Spinal cord (tissue), 10 donors: ENCODE data around the gene CHL1. TPM values are rescaled to one million over a fixed set of nuclear protein-coding genes. Genes with fewer than 3 reads are reported as not detected.

Source experiments
- DNase-seq, 6 donors: peaks; one replicate each; pipeline versions ENCODE4 v3.0.0 to v3.0.0-alpha.2; 2013 to 2015; ENCODE audit warnings: low spot score in 6 of 6, low read depth in 4 of 6
- H3K27ac ChIP-seq: one replicate; pipeline ENCODE4 v1.5.1; 2013; ENCODE audit warnings: low read depth, low read length, control low read depth
- H3K27me3 ChIP-seq: one replicate; pipeline ENCODE4 v1.6.1; 2013; ENCODE audit warnings: low read length; ENCODE audit not compliant: control insufficient read depth, insufficient read depth
- H3K36me3 ChIP-seq: one replicate; pipeline ENCODE4 v1.6.1; 2013; ENCODE audit warnings: low read length; ENCODE audit not compliant: control insufficient read depth, insufficient read depth
- H3K4me1 ChIP-seq: one replicate; pipeline ENCODE4 v1.6.1; 2013; ENCODE audit warnings: low read length; ENCODE audit not compliant: control insufficient read depth, insufficient read depth
- H3K4me3 ChIP-seq: one replicate; pipeline ENCODE4 v1.5.1; 2013; ENCODE audit warnings: low read depth, low read length, control low read depth
- H3K9me3 ChIP-seq: one replicate; pipeline ENCODE4 v1.6.1; 2013; ENCODE audit warnings: low read length; ENCODE audit not compliant: control insufficient read depth, insufficient read depth
- WGBS: methylation state at CpG from one replicate; pipeline ENCODE4 v1.1.5; 2013; ENCODE audit warnings: missing lambda C conversion rate; ENCODE audit not compliant: insufficient coverage; 5-methylcytosine and 5-hydroxymethylcytosine counted together
- polyA plus RNA-seq, 2 donors: library from polyadenylated mRNA; unstranded; fragments of 120-200 nt; gene quantifications; one replicate each; pipeline ENCODE4 v1.2.1, GENCODE V29; 2013; ENCODE audit not compliant: insufficient read length in 2 of 2
- total RNA-seq, 2 donors: library from RNA; depleted of rRNA in 1 of 2; stranded (reverse); fragments of 120-200 nt in 1 of 2; fragments of >200 nt in 1 of 2; gene quantifications; one replicate each; pipeline versions ENCODE4 v1.2.3 to v1.2.4, GENCODE V29; 2013 to 2014
- donor health status: healthy.

The CHL1 gene
- total and polyA plus RNA-seq, 4 donors = 110 to 372 (median 165) TPM

GRCh38 chr3:210669-211068, 14.1 kb downstream of the CHL1 start:
- Histone ChIP-seq H3K9me3 (no peaks in the 10 kb centered on the region), H3K27ac (peak overlapping the region; percentile 54), H3K27me3 (no peaks in the 10 kb centered on the region), H3K4me1 (peaks cover 5% of the 10 kb centered on the region), H3K36me3 (no peaks in the 10 kb centered on the region), H3K4me3 (no peak overlapping the region)
- peak in 2 of 6 donors; percentile 76 to 78 for DNase-seq
- WGBS = 51% methylated on average over 2 of the region's 4 CpGs

- peak in 2 of 6 donors; percentile 66 to 74 for DNase-seq
- Histone ChIP-seq H3K27ac (peak overlapping the region; percentile 41), H3K4me1 (peaks cover 5% of the 10 kb centered on the region), H3K9me3 (no peaks in the 10 kb centered on the region), H3K36me3 (no peaks in the 10 kb centered on the region), H3K27me3 (no peaks in the 10 kb centered on the region), H3K4me3 (no peak overlapping the region)
- WGBS = 25% methylated on average over 4 of the region's 4 CpGs
Measured at GRCh38 chr3:212432-212831, 15.9 kb downstream of the CHL1 start.

- Histone ChIP-seq H3K36me3 (no peaks in the 10 kb centered on the region), H3K27me3 (no peaks in the 10 kb centered on the region), H3K27ac (peak overlapping the region; percentile 26), H3K9me3 (no peaks in the 10 kb centered on the region), H3K4me3 (no peak overlapping the region), H3K4me1 (no peaks in the 10 kb centered on the region)
- DNase-seq = peak in 1 of 6 donors; percentile 81
- 10% methylated on average over 4 of the region's 5 CpGs for whole genome bisulfite sequencing
Measured at GRCh38 chr3:217099-217813, 20.7 kb downstream of the CHL1 start.

- Histone ChIP-seq H3K36me3 (no peaks in the 10 kb centered on the region), H3K27ac (no peak overlapping the region), H3K27me3 (no peaks in the 10 kb centered on the region), H3K4me1 (no peaks in the 10 kb centered on the region), H3K9me3 (no peaks in the 10 kb centered on the region), H3K4me3 (no peak overlapping the region)
- peak in 1 of 6 donors; percentile 50 for DNase-seq
- WGBS = 44% methylated on average over 2 of the region's 2 CpGs
Measured at GRCh38 chr3:217948-218347, 21.4 kb downstream of the CHL1 start.

GRCh38 chr3:228442-229182, 32.0 kb downstream of the CHL1 start:
- Histone ChIP-seq H3K4me1 (no peaks in the 10 kb centered on the region), H3K4me3 (no peak overlapping the region), H3K36me3 (no peaks in the 10 kb centered on the region), H3K27me3 (no peaks in the 10 kb centered on the region), H3K9me3 (peaks cover 1% of the 10 kb centered on the region), H3K27ac (no peak overlapping the region)
- WGBS = no CpG with 5 or more reads among the region's 3 CpGs
- peak in 1 of 6 donors; percentile 82 for DNase-seq

- no peaks in the 10 kb centered on the region for H3K9me3 ChIP-seq
- H3K4me1 ChIP-seq = no peaks in the 10 kb centered on the region
- no CpG with 5 or more reads among the region's 6 CpGs for WGBS
- H3K4me3 ChIP-seq = no peak overlapping the region
- no peak overlapping the region for H3K27ac ChIP-seq
- no peak for DNase-seq
- no peaks in the 10 kb centered on the region for H3K36me3 ChIP-seq
- H3K27me3 ChIP-seq = no peaks in the 10 kb centered on the region
Measured at GRCh38 chr3:229183-229661, 32.7 kb downstream of the CHL1 start.

- no peaks in the 10 kb centered on the region for H3K9me3 ChIP-seq
- no peak for DNase-seq
- no peak overlapping the region for H3K27ac ChIP-seq
- H3K27me3 ChIP-seq = no peaks in the 10 kb centered on the region
- WGBS = no CpG with 5 or more reads among the region's 4 CpGs
- H3K4me1 ChIP-seq = no peaks in the 10 kb centered on the region
- no peaks in the 10 kb centered on the region for H3K36me3 ChIP-seq
- no peak overlapping the region for H3K4me3 ChIP-seq
Measured at GRCh38 chr3:236881-237280, 40.3 kb downstream of the CHL1 start.

- 73% methylated on average over 3 of the region's 3 CpGs for WGBS
- no peaks in the 10 kb centered on the region for H3K9me3 ChIP-seq
- no peak overlapping the region for H3K27ac ChIP-seq
Measured at GRCh38 chr3:242602-243355, 46.2 kb downstream of the CHL1 start.

GRCh38 chr3:243356-243725, 46.8 kb downstream of the CHL1 start:
- peak in 3 of 6 donors; percentile 19 to 89 (median 79) for DNase-seq
- WGBS = no CpG with 5 or more reads among the region's 3 CpGs
- no peaks in the 10 kb centered on the region for H3K27me3 ChIP-seq
- no peak overlapping the region for H3K4me3 ChIP-seq
- no peaks in the 10 kb centered on the region for H3K9me3 ChIP-seq
- H3K4me1 ChIP-seq = no peaks in the 10 kb centered on the region
- H3K27ac ChIP-seq = no peak overlapping the region
- H3K36me3 ChIP-seq = no peaks in the 10 kb centered on the region

More at GRCh38 chr3:242602-243355, 46.2 kb downstream of the CHL1 start:
- Histone ChIP-seq H3K36me3 (no peaks in the 10 kb centered on the region), H3K4me1 (no peaks in the 10 kb centered on the region), H3K4me3 (no peak overlapping the region), H3K27me3 (no peaks in the 10 kb centered on the region)
- no peak for DNase-seq
